Sigmoid colon (tissue), 7 donors: ENCODE results near the gene STK25. TPM values are rescaled to one million over a fixed set of nuclear protein-coding genes. Genes with fewer than 3 reads are reported as not detected.

Experiments
- DNase-seq: peaks from one replicate; pipeline ENCODE4 v3.0.0-alpha.2; 2019
- H3K27ac ChIP-seq, 4 donors: fragments of 200-600 bp; sonication (generic); one replicate each; pipeline ENCODE4 v1.5.1; 2016 to 2019; ENCODE audit warnings: mild to moderate bottlenecking in 1 of 4
- H3K27me3 ChIP-seq, 3 donors: fragments of 200-600 bp; sonication (generic); one replicate each; pipeline ENCODE4 v1.5.1; 2019; ENCODE audit warnings: mild to moderate bottlenecking in 1 of 3
- H3K36me3 ChIP-seq, 4 donors: fragments of 200-600 bp; sonication (generic); one replicate each; pipeline ENCODE4 v1.5.1; 2016 to 2019
- H3K4me1 ChIP-seq, 4 donors: fragments of 200-600 bp; sonication (generic); one replicate each; pipeline ENCODE4 v1.5.1; 2017 to 2019
- H3K4me3 ChIP-seq, 4 donors: fragments of 200-600 bp; sonication (generic); one replicate each; pipeline ENCODE4 v1.5.1; 2017 to 2019; ENCODE audit warnings: mild to moderate bottlenecking in 2 of 4, moderate library complexity in 1 of 4
- H3K9me3 ChIP-seq, 4 donors: fragments of 200-600 bp in 3 of 4; sonication (generic) in 3 of 4; one replicate each; pipeline versions ENCODE4 v1.5.1 to v1.6.1; 2013 to 2019
- CTCF ChIP-seq, 4 experiments: fragments of 450-650 bp in 3 of 4; fragments of 200-600 bp in 1 of 4; IDR thresholded peaks; one replicate each; pipeline ENCODE4 v1.5.1; 2016 to 2019; ENCODE audit warnings: antibody characterized with exemption in 4 of 4, mild to moderate bottlenecking in 3 of 4, moderate library complexity in 2 of 4
- EP300 ChIP-seq, 4 donors: sonication (generic); formaldehyde crosslinking; IDR thresholded peaks; one replicate each; pipeline ENCODE4 v1.6.1; 2017; ENCODE audit warnings: antibody characterized with exemption in 4 of 4
- POLR2A ChIP-seq, 2 donors: fragments of 450-650 bp; IDR thresholded peaks; one replicate each; pipeline ENCODE4 v1.6.1; 2016; ENCODE audit warnings: antibody characterized with exemption in 2 of 2, mild to moderate bottlenecking in 2 of 2, moderate library complexity in 2 of 2
- POLR2AphosphoS5 ChIP-seq, 4 donors: sonication (generic); formaldehyde crosslinking; IDR thresholded peaks; one replicate each; pipeline ENCODE4 v1.6.1; 2017; ENCODE audit warnings: antibody characterized with exemption in 4 of 4
- WGBS, 2 donors: extraction: QIAGEN DNeasy Blood & Tissue Kit; methylation state at CpG; one replicate each; pipeline ENCODE4 v1.1.7; 2013; 5-methylcytosine and 5-hydroxymethylcytosine counted together
- intact Hi-C: fragments of 100-400 bp; cut with DNase I; formaldehyde crosslinking; loops from one replicate; pipeline ENCODE4 v1.15.1; 2023
- polyA plus RNA-seq, 3 donors: library from polyadenylated mRNA; stranded (reverse); fragments of 200-250 nt; gene quantifications; one replicate each; pipeline ENCODE4 v1.2.3, GENCODE V29; 2013
- total RNA-seq, 4 donors: library from RNA; depleted of rRNA; stranded (reverse); fragments of >200 nt; gene quantifications; one replicate each; pipeline ENCODE4 v1.1.0, GENCODE V29; 2016
- donor health status: healthy with polysubstance abuse.
- donor health status: Bipolar disorder and iron deficiency.
- donor health status: healthy.

The STK25 gene
- total and polyA plus RNA-seq, 7 donors: 77.7 to 266 (median 135) TPM

DNA sequence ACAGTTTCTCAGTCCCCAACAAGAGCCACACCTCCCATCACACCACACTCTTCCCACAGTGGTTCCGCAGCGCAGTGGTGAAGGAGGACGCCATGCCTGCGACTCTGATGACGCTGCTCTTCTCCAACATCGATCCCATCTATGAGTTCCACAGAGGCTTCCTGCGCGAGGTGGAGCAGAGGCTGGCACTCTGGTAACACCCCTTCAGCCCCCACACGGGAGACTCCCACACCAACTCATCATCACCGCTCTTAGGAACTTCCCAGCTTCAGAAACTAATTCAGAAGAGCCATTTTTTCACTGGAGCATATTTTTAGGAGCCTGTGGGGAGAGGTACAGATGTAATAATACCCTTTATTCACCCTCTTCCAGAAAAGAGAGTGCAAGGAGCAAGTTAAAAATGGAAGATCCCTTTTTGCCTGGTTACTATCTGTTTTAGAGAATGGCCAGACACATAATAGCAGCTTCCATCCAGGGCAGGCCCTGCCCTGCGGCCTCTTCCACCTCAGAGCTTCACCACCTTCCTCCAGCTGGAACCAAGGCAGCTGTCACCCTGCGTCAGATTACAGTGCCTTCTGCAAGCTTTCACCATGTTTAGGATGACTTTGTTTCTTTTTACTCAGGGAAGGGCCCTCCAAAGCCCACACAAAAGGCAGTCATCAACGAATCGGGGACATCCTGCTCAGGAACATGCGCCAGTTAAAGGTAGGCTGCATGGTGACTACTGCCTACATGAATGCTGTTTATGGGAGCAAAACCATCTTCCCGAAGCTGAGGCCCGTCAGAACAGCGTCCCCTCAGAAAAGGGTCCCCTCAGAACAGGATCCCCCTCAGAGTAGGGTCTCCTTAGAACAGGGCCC is 44.9 kb downstream of the STK25 start:
- Histone ChIP-seq H3K4me1 (no peaks in the 10 kb centered on the region), H3K27me3 (no peaks in the 10 kb centered on the region)

DNA sequence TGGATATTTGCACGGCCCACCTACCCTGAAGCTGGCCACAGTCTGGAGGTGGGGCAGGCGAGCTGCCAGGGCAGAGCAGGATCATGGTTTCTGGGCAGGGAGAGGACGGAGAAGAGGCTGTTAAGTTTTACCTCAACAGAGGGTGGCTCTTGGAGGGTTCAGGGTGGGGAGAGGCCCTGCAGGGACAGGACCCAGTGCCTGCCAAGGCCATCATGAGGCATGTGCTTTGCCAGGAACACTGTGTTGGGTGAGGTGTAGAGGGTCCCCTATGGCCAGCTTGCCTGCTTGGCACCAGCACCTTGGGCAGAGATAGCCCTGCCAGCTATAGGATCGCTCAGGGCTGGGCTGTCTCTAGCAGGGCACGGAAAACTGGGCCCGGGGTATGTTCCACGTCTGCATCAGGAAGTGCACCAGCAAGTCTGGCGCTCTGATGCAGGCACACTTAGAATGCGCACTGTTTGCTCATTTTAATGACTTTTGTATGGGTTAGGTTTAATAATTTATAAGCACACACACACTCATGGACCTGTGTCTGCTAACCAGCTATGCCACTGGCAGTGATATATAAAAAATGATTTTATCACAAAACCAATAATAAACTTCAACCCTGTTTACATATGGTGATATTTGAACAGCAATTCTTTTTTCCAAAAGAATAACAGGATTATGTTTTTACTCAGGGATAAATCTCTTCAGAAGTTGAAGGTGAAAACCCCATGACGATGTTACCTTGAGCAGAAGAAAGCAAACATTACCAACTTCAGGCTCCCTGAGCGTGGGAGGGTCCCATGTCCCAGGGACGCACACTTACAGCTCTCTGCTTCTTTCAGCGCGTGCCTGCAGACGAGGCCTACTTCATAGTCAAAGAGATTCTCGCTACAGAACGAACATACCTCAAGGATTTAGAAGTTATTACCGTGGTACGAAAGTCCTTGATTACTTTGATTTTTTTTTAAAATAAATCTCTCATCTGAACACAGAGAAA is 46.4 kb downstream of the STK25 start:
- Histone ChIP-seq H3K27ac (no peak overlapping the region), H3K27me3 (no peaks in the 10 kb centered on the region), H3K9me3 (no peaks in the 10 kb centered on the region), H3K4me3 (no peak overlapping the region), H3K36me3 (peaks cover 0 to 14% (median 0%) of the 10 kb centered on the region in 4 donors), H3K4me1 (no peaks in the 10 kb centered on the region)
- DNase-seq: no peak
- intact Hi-C loops: no loop called here
- WGBS, 2 donors: 38 to 79% methylated on average over 19 of the region's 19 CpGs
- TF ChIP-seq EP300 (IDR thresholded peaks at IDR 0.05) (no peak), POLR2AphosphoS5 (IDR thresholded peaks at IDR 0.05) (no peak), CTCF (IDR thresholded peaks at IDR 0.05) (no peak), POLR2A (IDR thresholded peaks at IDR 0.05) (no peak)

More for the DNA sequence above, 44.9 kb downstream of the STK25 start:
- Histone ChIP-seq H3K4me3 (no peak overlapping the region), H3K36me3 (peaks cover 0 to 20% (median 0%) of the 10 kb centered on the region in 4 donors), H3K9me3 (no peaks in the 10 kb centered on the region), H3K27ac (no peak overlapping the region)
- DNase-seq: no peak
- 94 to 95% methylated on average over 18 of the region's 18 CpGs for WGBS, 2 donors
- TF ChIP-seq POLR2AphosphoS5 (IDR thresholded peaks at IDR 0.05): no peak
- TF ChIP-seq POLR2A (IDR thresholded peaks at IDR 0.05): no peak
- no peak for TF ChIP-seq CTCF (IDR thresholded peaks at IDR 0.05)
- TF ChIP-seq EP300 (IDR thresholded peaks at IDR 0.05): no peak
- intact Hi-C loops: no loop called here

DNA sequence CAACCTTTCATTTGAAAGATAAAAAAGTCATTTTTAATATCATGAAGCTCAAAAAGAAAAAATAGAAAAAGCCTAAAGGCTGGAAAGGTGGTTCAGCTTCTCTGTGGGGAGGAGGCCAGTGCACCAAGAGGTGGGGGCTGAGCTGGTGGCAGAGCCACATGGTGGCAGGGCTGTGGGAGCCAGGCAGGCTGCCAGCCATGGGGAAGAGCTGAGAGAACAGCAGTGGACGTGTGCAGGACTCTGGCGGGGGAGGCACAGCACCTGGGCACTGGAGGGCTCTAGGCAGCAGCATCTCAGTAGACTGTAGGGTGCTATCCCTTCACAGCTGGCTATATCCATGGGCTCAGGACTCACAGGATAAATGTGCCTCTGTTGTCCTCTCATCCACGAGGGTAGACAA is 47.8 kb downstream of the STK25 start:
- peaks cover 0 to 13% (median 0%) of the 10 kb centered on the region in 4 donors for H3K36me3 ChIP-seq
- intact Hi-C loops: no loop called here
- H3K4me3 ChIP-seq: no peak overlapping the region
- H3K4me1 ChIP-seq: no peaks in the 10 kb centered on the region
- WGBS, 2 donors: 79 to 86% methylated on average over 3 of the region's 3 CpGs
- TF ChIP-seq POLR2A (IDR thresholded peaks at IDR 0.05) (no peak), CTCF (IDR thresholded peaks at IDR 0.05) (no peak), POLR2AphosphoS5 (IDR thresholded peaks at IDR 0.05) (no peak), EP300 (IDR thresholded peaks at IDR 0.05) (no peak)
- no peak for DNase-seq
- no peaks in the 10 kb centered on the region for H3K27me3 ChIP-seq
- H3K9me3 ChIP-seq: no peaks in the 10 kb centered on the region
- no peak overlapping the region for H3K27ac ChIP-seq

DNA sequence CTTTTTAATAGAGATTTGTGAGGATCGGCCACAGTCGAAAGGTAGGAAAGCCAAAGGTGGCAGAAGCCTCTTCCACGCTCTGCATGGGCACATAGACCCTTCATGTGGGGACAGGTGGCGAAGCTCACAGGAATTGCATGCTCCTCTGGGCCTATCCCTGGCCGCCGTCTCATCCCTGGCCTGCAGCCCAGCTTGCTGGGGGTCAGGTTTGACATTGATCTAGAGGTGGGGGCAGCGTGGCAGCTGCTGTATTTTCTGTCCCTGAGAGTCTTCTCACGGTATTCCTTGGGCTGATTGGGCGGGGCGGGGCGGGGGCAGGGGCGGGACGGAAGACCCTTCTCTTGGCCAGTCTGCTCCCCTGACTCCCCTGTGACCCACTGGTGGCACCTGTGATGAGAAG is 48.9 kb downstream of the STK25 start:
- TF ChIP-seq CTCF (IDR thresholded peaks at IDR 0.05) (no peak), POLR2A (IDR thresholded peaks at IDR 0.05) (no peak), POLR2AphosphoS5 (IDR thresholded peaks at IDR 0.05) (no peak), EP300 (IDR thresholded peaks at IDR 0.05) (no peak)
- Histone ChIP-seq H3K4me3 (no peak overlapping the region), H3K9me3 (no peaks in the 10 kb centered on the region), H3K36me3 (peaks cover 0 to 11% (median 0%) of the 10 kb centered on the region in 4 donors), H3K27ac (no peak overlapping the region), H3K4me1 (no peaks in the 10 kb centered on the region), H3K27me3 (no peaks in the 10 kb centered on the region)
- DNase-seq: no peak
- 90 to 91% methylated on average over 13 of the region's 13 CpGs for WGBS, 2 donors
- intact Hi-C loops: no loop called here
